ENCODE data around the gene KCND2.

Gene KCND2

DNA sequence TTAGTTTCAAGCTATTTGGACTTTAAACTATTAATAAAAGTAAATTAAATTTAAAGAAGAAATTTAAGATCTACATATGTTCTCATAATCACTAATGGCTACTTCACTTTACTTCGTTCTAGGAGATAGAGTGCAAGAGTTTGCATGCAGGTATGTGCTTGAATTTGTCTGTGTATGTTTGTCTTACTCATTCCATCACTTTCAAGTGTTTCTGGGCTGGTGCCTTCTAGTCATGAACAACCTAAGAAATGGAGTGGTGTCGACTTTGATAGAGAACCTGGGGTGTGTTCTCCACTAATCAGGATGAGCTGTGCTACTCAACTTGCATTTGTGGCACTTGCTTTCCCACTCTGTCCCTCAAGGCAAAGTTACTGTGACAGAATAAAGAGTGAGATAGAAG, 169.9 kb downstream of the KCND2 start:
- TF ChIP-seq, protein P1, sequence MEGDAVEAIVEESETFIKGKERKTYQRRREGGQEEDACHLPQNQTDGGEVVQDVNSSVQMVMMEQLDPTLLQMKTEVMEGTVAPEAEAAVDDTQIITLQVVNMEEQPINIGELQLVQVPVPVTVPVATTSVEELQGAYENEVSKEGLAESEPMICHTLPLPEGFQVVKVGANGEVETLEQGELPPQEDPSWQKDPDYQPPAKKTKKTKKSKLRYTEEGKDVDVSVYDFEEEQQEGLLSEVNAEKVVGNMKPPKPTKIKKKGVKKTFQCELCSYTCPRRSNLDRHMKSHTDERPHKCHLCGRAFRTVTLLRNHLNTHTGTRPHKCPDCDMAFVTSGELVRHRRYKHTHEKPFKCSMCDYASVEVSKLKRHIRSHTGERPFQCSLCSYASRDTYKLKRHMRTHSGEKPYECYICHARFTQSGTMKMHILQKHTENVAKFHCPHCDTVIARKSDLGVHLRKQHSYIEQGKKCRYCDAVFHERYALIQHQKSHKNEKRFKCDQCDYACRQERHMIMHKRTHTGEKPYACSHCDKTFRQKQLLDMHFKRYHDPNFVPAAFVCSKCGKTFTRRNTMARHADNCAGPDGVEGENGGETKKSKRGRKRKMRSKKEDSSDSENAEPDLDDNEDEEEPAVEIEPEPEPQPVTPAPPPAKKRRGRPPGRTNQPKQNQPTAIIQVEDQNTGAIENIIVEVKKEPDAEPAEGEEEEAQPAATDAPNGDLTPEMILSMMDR (conservative IDR thresholded peaks at IDR 0.05; ENCODE audit: control insufficient read depth, insufficient read depth, low read depth, low read length), result no peak
- H3K4me3 ChIP-seq (ENCODE audit: control insufficient read depth, low read depth, low read length), result no peak overlapping the region
- no peak for DNase-seq (ENCODE audit: low read depth)

DNA sequence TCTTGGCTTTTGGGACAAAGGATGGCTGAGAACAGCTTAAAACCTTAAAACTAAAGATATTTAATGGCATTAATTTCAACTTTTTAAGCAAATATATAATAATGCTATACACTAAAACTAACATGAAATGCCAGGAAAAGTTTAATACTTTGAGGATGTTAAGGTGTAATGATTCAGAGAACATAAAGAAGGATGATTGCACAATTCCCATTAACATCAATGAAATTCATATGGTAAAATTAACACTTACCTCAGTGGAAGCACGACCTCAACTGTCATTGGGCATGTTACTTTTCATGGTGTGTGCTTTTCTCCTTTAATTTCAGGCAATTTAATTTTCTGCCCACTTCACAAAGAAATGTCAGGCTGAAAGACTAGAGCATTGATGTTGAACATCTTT, 171.7 kb downstream of the KCND2 start:
- no peak for DNase-seq (ENCODE audit: low read depth)
- TF ChIP-seq, protein P1 (conservative IDR thresholded peaks at IDR 0.05; ENCODE audit: control insufficient read depth, insufficient read depth, low read depth, low read length), result no peak
- no peak overlapping the region for H3K4me3 ChIP-seq (ENCODE audit: control insufficient read depth, low read depth, low read length)

DNA sequence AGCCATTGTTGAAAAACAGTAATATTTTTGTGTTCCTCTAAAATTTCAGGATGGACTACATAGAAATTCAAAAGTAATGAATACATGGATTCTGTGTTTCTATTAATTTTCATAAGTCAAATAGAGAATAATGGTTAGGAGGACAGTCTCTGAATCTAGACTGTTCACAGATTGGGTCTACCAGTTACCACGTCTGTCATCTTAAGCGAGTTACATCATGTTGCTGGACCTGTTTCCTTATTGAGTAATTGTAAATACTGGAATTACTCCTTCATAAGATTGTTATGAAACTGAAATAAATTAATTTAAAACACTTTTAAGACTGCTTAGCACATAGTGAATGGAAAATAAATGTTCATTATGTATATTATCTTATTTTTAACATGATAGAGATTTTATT, 172.3 kb downstream of the KCND2 start:
- DNase-seq (ENCODE audit: low read depth), result no peak
- TF ChIP-seq, protein P1 (conservative IDR thresholded peaks at IDR 0.05; ENCODE audit: control insufficient read depth, insufficient read depth, low read depth, low read length), result no peak
- no peak overlapping the region for H3K4me3 ChIP-seq (ENCODE audit: control insufficient read depth, low read depth, low read length)

DNA sequence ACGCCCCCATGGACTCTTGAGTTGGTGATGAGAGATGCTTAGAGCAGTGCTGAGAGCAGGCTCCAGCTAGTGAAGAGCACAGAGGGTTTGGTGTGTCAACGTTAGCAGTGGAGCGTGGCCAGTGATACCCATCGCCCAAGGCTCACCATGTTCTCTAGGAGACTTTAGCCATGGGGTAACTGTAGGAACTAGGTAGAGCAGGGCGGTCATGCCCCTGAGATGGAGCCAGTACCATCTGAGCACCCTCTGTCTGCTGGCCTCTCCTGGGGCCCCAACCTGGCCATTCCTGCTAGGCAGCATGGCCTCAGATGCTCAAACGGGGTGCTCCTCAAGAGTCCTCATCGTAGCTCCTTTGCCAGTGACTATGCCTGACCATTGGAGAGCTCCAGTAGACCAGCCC, 179.7 kb downstream of the KCND2 start:
- no peak for DNase-seq (ENCODE audit: low read depth)
- no peak overlapping the region for H3K4me3 ChIP-seq (ENCODE audit: control insufficient read depth, low read depth, low read length)
- TF ChIP-seq, protein P1 (conservative IDR thresholded peaks at IDR 0.05; ENCODE audit: control insufficient read depth, insufficient read depth, low read depth, low read length), result no peak

DNA sequence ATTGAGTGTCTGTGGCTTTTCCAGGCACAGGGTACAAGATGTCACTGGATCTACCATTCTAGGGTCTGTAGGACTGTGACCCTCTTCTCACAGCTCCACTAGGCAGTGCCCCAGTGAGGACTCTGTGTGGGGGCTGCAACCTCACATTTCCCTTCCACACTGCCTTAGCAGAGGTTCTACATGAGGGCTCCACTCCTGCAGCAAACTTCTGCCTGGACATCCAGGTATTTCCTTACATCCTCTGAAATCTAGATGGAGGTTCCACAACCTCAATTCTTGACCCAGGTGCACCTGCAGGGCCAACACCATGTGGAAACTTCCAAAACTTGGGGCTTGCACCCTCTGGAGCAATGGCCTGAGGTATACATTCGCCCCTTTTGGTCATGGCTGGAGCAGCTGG, 183.7 kb downstream of the KCND2 start:
- no peak for DNase-seq (ENCODE audit: low read depth)
- TF ChIP-seq, protein P1 (conservative IDR thresholded peaks at IDR 0.05; ENCODE audit: control insufficient read depth, insufficient read depth, low read depth, low read length), result no peak
- no peak overlapping the region for H3K4me3 ChIP-seq (ENCODE audit: control insufficient read depth, low read depth, low read length)

DNA sequence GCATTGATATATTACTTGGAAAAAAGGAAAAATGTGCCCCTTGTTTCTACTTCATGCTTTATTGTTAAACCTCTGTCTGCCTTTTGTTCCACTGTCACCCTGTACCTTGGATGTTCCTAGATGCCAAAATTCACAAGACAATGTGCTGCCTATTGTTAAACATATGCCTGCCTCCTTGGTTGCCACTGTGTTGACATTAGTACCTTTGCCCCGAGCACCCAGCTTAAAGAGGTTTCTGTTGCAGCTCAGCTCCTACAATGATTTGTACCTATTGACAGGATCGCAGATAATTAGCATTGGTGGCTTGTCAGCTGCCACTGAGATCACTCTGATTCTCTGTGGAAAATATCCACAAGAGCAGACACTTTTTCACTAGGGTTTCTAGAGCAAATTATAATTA, 188.0 kb downstream of the KCND2 start:
- TF ChIP-seq, protein P1 (conservative IDR thresholded peaks at IDR 0.05; ENCODE audit: control insufficient read depth, insufficient read depth, low read depth, low read length), result no peak
- no peak for DNase-seq (ENCODE audit: low read depth)
- no peak overlapping the region for H3K4me3 ChIP-seq (ENCODE audit: control insufficient read depth, low read depth, low read length)

DNA sequence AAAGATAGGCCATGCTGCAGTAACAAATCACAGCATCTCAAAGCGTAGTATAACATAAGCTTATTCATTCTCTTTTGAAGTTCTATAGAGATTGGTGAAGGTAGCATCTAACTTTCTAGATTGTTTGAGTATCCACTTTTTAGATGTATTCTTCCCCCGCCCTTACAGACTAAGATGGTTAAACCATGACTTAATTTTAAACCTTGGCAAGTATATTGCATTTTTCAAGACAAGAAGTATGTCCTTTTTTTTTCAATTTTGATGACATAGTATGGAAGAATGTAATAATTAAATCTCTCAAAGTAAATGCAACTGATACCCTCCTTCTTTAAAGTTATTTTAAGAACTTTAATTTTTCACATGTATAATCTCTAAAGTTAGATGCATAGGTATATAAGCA, 190.0 kb downstream of the KCND2 start:
- H3K4me3 ChIP-seq (ENCODE audit: control insufficient read depth, low read depth, low read length), result no peak overlapping the region
- peak; percentile 8 for DNase-seq (ENCODE audit: low read depth)
- TF ChIP-seq, protein P1 (conservative IDR thresholded peaks at IDR 0.05; ENCODE audit: control insufficient read depth, insufficient read depth, low read depth, low read length), result no peak

Data from fibroblast of mammary gland (primary cell).